Suprapubic skin (tissue), 4 donors: ENCODE results near the gene TMPRSS13.

Source experiments
- CTCF ChIP-seq, 2 donors: fragments of 200-600 bp in 1 of 2; fragments of 450-650 bp in 1 of 2; sonication (generic) in 1 of 2; IDR thresholded peaks; one replicate each; pipeline ENCODE4 v1.5.1; 2016 to 2019; ENCODE audit warnings: antibody characterized with exemption in 2 of 2, mild to moderate bottlenecking in 1 of 2, moderate library complexity in 1 of 2
- EP300 ChIP-seq: sonication (generic); formaldehyde crosslinking; IDR thresholded peaks from one replicate; pipeline ENCODE4 v1.6.1; 2017; ENCODE audit warnings: antibody characterized with exemption
- POLR2AphosphoS5 ChIP-seq, 3 donors: sonication (generic); formaldehyde crosslinking; IDR thresholded peaks; one replicate each; pipeline ENCODE4 v1.6.1; 2017; ENCODE audit warnings: antibody characterized with exemption in 3 of 3

GRCh38 chr11:117875382-117876058 is 53.7 kb downstream of the TMPRSS13 start:
- TF ChIP-seq CTCF (IDR thresholded peaks at IDR 0.05) (no peak), EP300 (no peak), POLR2AphosphoS5 (IDR thresholded peaks at IDR 0.05) (no peak)
